GM12891 (cell line): ENCODE measurements around the gene CACNA2D2.

ENCODE experiments used
- PAX5 ChIP-seq: IDR thresholded peaks from 2 replicates; pipeline ENCODE4 v1.6.1; 2011; ENCODE audit warnings: low read length, moderate library complexity, mild to moderate bottlenecking; ENCODE audit not compliant: insufficient read depth, severe bottlenecking
- POLR2A ChIP-seq: IDR thresholded peaks from 2 replicates; pipeline ENCODE4 v1.6.1; 2011; ENCODE audit warnings: low read depth, low read length, control low read depth
- POLR2AphosphoS5 ChIP-seq: IDR thresholded peaks from 2 replicates; pipeline ENCODE4 v1.6.1; 2011; ENCODE audit warnings: low read depth, low read length, control low read depth
- POU2F2 ChIP-seq: IDR thresholded peaks from 2 replicates; pipeline ENCODE4 v1.6.1; 2011; ENCODE audit warnings: low read depth, mild to moderate bottlenecking, control low read depth, low read length, moderate library complexity
- SPI1 ChIP-seq: IDR thresholded peaks from 2 replicates; pipeline ENCODE4 v1.6.1; 2011; ENCODE audit warnings: low read depth, low read length, control low read depth
- TAF1 ChIP-seq: IDR thresholded peaks from 2 replicates; pipeline ENCODE4 v1.6.1; 2011; ENCODE audit warnings: low read depth, low read length, control low read depth

DNA sequence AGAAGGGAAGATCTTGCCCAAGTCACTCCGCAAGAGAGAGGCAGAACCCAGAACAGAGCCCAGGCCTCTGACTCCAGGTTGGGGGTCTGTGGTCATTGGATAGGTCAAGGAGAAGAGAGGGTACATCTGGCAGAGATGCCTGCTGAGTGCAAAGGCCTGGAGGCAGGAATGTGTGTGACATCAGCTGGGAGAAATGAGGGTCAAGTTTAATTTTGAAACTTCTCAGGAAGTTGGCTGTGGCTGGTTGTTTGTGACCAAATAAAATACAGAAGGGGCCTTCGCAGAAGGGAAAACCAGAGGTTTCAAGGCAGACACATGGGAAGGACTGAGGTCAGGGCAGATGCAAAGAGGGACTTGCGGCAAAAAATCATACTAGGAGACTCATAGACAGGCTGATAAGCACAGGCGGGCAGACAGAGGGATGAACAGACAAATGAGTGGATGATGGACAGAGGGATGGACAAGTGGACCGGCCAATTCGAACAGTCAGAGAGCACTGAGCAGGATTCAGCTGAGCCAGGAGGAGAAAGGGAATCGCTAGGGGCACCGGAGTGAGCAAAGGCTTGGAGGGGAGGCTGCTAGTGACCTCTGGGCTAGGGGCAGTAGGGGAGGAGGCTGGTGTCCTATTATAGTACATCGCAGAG, 28.8 kb upstream of the CACNA2D2 start:
- no peak for TF ChIP-seq POLR2A
- no peak for TF ChIP-seq POLR2AphosphoS5
- no peak for TF ChIP-seq PAX5
- TF ChIP-seq SPI1: no peak
- TF ChIP-seq TAF1: no peak
- TF ChIP-seq POU2F2: no peak
